SK-N-SH (cell line): ENCODE measurements around the gene GAST. TPM values are rescaled to one million over a fixed set of nuclear protein-coding genes. Genes with fewer than 3 reads are reported as not detected.

Source experiments
- CTCF ChIA-PET: fragments of 300-600, 350-600 bp; formaldehyde crosslinking; extraction: SDS; loops from one replicate; lab custom pipeline; 2021; lab: Yijun Ruan, JAX
- POLR2A ChIA-PET: fragments of 350-600 bp; sonication (Branson Sonifier 250); formaldehyde crosslinking; extraction: SDS; loops from one replicate; lab custom pipeline; 2020; ENCODE audit warnings: antibody characterized with exemption, inconsistent platforms; lab: Yijun Ruan, JAX
- DNase-seq: peaks from one replicate; pipeline ENCODE4 v3.0.0; 2012
- H2AFZ ChIP-seq: fragments of 200-600 bp; sonication (generic); 2 replicates; pipeline ENCODE4 v1.8.1; 2016; ENCODE audit warnings: antibody characterized with exemption, mild to moderate bottlenecking, low read depth
- H3F3A ChIP-seq: fragments of 200-600 bp; sonication (generic); replicated peaks from 2 replicates; pipeline ENCODE3; 2016; ENCODE audit warnings: antibody characterized with exemption, mild to moderate bottlenecking; ENCODE audit not compliant: insufficient read depth
- H3K27ac ChIP-seq, 2 experiments: fragments of 200-500 bp in 1 of 2; fragments of 200-600 bp in 1 of 2; sonication (Bioruptor generic) in 1 of 2; sonication (generic), shearing (Covaris generic) in 1 of 2; 2 replicates each; pipeline versions ENCODE4 v1.5.1 to v1.6.1; 2014 to 2016; ENCODE audit warnings: low read depth in 2 of 2, inconsistent platforms in 1 of 2, low read length in 1 of 2, mild to moderate bottlenecking in 1 of 2, mixed read lengths in 1 of 2
- H3K27me3 ChIP-seq: fragments of 200-600 bp; sonication (generic), shearing (Covaris generic); 2 replicates; pipeline ENCODE4 v1.6.1; 2016; ENCODE audit warnings: mixed run types; ENCODE audit not compliant: insufficient read depth
- H3K36me3 ChIP-seq, 2 experiments: fragments of 200-500 bp in 1 of 2; fragments of 200-600 bp in 1 of 2; sonication (Bioruptor generic) in 1 of 2; sonication (generic) in 1 of 2; replicated peaks in 1 of 2; 2 replicates each; pipeline versions ENCODE3 to v1.5.1; 2014 to 2016; ENCODE audit warnings: low read length in 1 of 2, mild to moderate bottlenecking in 1 of 2; ENCODE audit not compliant: insufficient read depth in 2 of 2, control insufficient read depth in 1 of 2
- H3K4me1 ChIP-seq, 2 experiments: fragments of 200-500 bp in 1 of 2; fragments of 200-600 bp in 1 of 2; sonication (Bioruptor generic) in 1 of 2; sonication (generic), shearing (Covaris generic) in 1 of 2; 2 replicates each; pipeline versions ENCODE4 v1.5.1 to v1.6.1; 2014 to 2016; ENCODE audit warnings: low read depth in 1 of 2, low read length in 1 of 2, mixed run types in 1 of 2; ENCODE audit not compliant: insufficient read depth in 2 of 2, control insufficient read depth in 1 of 2
- H3K4me2 ChIP-seq: fragments of 200-600 bp; sonication (generic), shearing (Covaris generic); 2 replicates; pipeline ENCODE4 v1.6.1; 2017; ENCODE audit warnings: mixed run types
- H3K4me3 ChIP-seq, 2 experiments: fragments of 200-500 bp in 1 of 2; fragments of 200-600 bp in 1 of 2; sonication (Bioruptor generic) in 1 of 2; sonication (generic), shearing (Covaris generic) in 1 of 2; 2 replicates each; pipeline versions ENCODE4 v1.5.1 to v1.8.1; 2014 to 2016; ENCODE audit warnings: low read depth in 2 of 2, inconsistent platforms in 1 of 2, low read length in 1 of 2, mild to moderate bottlenecking in 1 of 2, mixed read lengths in 1 of 2, moderate library complexity in 1 of 2
- H3K79me2 ChIP-seq: fragments of 200-600 bp; sonication (generic); 2 replicates; pipeline ENCODE4 v1.8.1; 2017; ENCODE audit warnings: mild to moderate bottlenecking; ENCODE audit not compliant: insufficient read depth
- H3K9ac ChIP-seq: fragments of 200-600 bp; sonication (generic); 2 replicates; pipeline ENCODE4 v1.6.1; 2017; ENCODE audit warnings: mixed run types
- H3K9me2 ChIP-seq: fragments of 200-600 bp; sonication (generic); 2 replicates; pipeline ENCODE4 v1.6.1; 2017; ENCODE audit warnings: mixed run types
- H3K9me3 ChIP-seq: fragments of 200-600 bp; sonication (generic); 2 replicates; pipeline ENCODE4 v1.6.1; 2017; ENCODE audit warnings: mixed run types, mild to moderate bottlenecking, moderate library complexity
- H4K20me1 ChIP-seq: fragments of 200-600 bp; sonication (generic); 2 replicates; pipeline ENCODE4 v1.6.1; 2017; ENCODE audit warnings: mild to moderate bottlenecking, mixed run types; ENCODE audit not compliant: insufficient read depth
- CTCF ChIP-seq: fragments of 200-600 bp; sonication (generic); IDR thresholded peaks from 2 replicates; pipeline ENCODE4 v1.6.1; 2017; ENCODE audit warnings: antibody characterized with exemption, mild to moderate bottlenecking, moderate library complexity
- FOSL2 ChIP-seq: IDR thresholded peaks from 2 replicates; pipeline ENCODE4 v1.4.0; 2012; ENCODE audit warnings: low read depth, mild to moderate bottlenecking, moderate library complexity, borderline replicate concordance
- JUND ChIP-seq: IDR thresholded peaks from 2 replicates; pipeline ENCODE4 v1.4.0; 2012
- MAX ChIP-seq: IDR thresholded peaks from 2 replicates; pipeline ENCODE4 v1.4.0; 2012; ENCODE audit warnings: low read depth
- MXI1 ChIP-seq: IDR thresholded peaks from 2 replicates; pipeline ENCODE4 v1.6.1; 2012; ENCODE audit warnings: mild to moderate bottlenecking, low read depth, low read length, improper control_type of control experiment
- POLR2AphosphoS5 ChIP-seq: IDR thresholded peaks from 2 replicates; pipeline ENCODE4 v1.6.1; 2012; ENCODE audit warnings: low read depth, low read length
- REST ChIP-seq: IDR thresholded peaks from 2 replicates; pipeline ENCODE4 v1.6.1; 2012; ENCODE audit warnings: mild to moderate bottlenecking, low read depth, low read length, moderate library complexity
- SIN3A ChIP-seq: IDR thresholded peaks from 2 replicates; pipeline ENCODE4 v1.6.1; 2012; ENCODE audit warnings: low read depth, mild to moderate bottlenecking, low read length, moderate library complexity, borderline replicate concordance
- TAF1 ChIP-seq: IDR thresholded peaks from 2 replicates; pipeline ENCODE4 v1.6.1; 2012; ENCODE audit warnings: low read depth, mild to moderate bottlenecking, low read length, moderate library complexity, borderline replicate concordance
- TCF12 ChIP-seq: IDR thresholded peaks from 2 replicates; pipeline ENCODE4 v1.4.0; 2012
- TEAD4 ChIP-seq: IDR thresholded peaks from 2 replicates; pipeline ENCODE4 v1.4.0; 2012; ENCODE audit warnings: mild to moderate bottlenecking, borderline replicate concordance; ENCODE audit not compliant: insufficient read depth
- USF1 ChIP-seq: IDR thresholded peaks from 2 replicates; pipeline ENCODE4 v1.4.0; 2012; ENCODE audit warnings: low read depth, borderline replicate concordance
- USF2 ChIP-seq: fragments of 150-350 bp; IDR thresholded peaks from 2 replicates; pipeline ENCODE4 v1.6.1; 2017; ENCODE audit warnings: antibody characterized with exemption, low read length, low read depth, borderline replicate concordance
- YY1 ChIP-seq: IDR thresholded peaks from 2 replicates; pipeline ENCODE4 v1.4.0; 2012; ENCODE audit warnings: low read depth, mild to moderate bottlenecking
- WGBS: methylation state at CpG from one replicate; pipeline ENCODE4 v1.1.6; 2017; ENCODE audit warnings: low lambda C conversion rate; 5-methylcytosine and 5-hydroxymethylcytosine counted together
- polyA plus RNA-seq, 3 experiments: library from polyadenylated mRNA; depleted of rRNA; stranded (reverse); fragments of >200 nt; gene quantifications; 2 replicates each; pipeline ENCODE4 v1.2.3, GENCODE V29; 2012

Gene GAST
- polyA plus RNA-seq, 1 of the 3 experiments (the other 2 are of a cell fraction): not detected

- TF ChIP-seq USF2 (no peak), REST (peak; percentile 69; the same call in 1 of the 2 replicates), TEAD4 (no peak), TCF12 (no peak; the same call in 1 of the 2 replicates), MAX (no peak)
Observed at GRCh38 chr17:41688641-41689496, 23.3 kb upstream of the GAST start, which contains the start of gene EIF1 (continued).

- TF ChIP-seq SIN3A (no peak), TAF1 (no peak), MXI1 (peak; percentile 93), USF1 (peak; percentile 72), FOSL2 (no peak), MAX (peak; percentile 90), TCF12 (0 out of 2 replicates have a peak, but pooled peaks have one; percentile 20), CTCF (peak; percentile 85), POLR2AphosphoS5 (peak; percentile 7), JUND (no peak), YY1 (no peak)
- peak; percentile 43 for DNase-seq
- Histone ChIP-seq H3K9me3 (no peaks in the 10 kb centered on the region), H3K27ac (peak overlapping the region; percentile 90 to 100), H3K79me2 (peaks cover 27% of the 10 kb centered on the region), H4K20me1 (peaks cover 42% of the 10 kb centered on the region), H3K36me3 (peaks cover 38 to 53% of the 10 kb centered on the region in 2 experiments), H3K9me2 (no peaks in the 10 kb centered on the region), H2AFZ (no peak overlapping the region), H3K4me1 (peaks cover 13 to 15% of the 10 kb centered on the region in 2 experiments), H3K27me3 (no peaks in the 10 kb centered on the region), H3F3A (peaks cover 58% of the 10 kb centered on the region), H3K9ac (peak overlapping the region; percentile 100), H3K4me2 (peak overlapping the region; percentile 80), H3K4me3 (peak overlapping the region; percentile 75 to 92)
- CTCF ChIA-PET: interaction anchor here (0.6 to 18.0 kb wide), 22 partner anchors 10 to 1138 kb away, joined by 3 to 235 read pairs (median 4); partner anchors contain the start of genes HAP1 and P3H4
- under 1% methylated on average over 25 of the region's 27 CpGs for WGBS
- POLR2A ChIA-PET: interaction anchor here (0.5 to 1.9 kb wide), 21 partner anchors 9 to 1339 kb away, joined by 3 to 11 read pairs (median 4); partner anchors contain the start of genes FKBP10, HAP1 and P3H4
Observed at GRCh38 chr17:41689497-41690299, 22.4 kb upstream of the GAST start.
